Stimulated activated CD8-positive, alpha-beta memory T cell treated with anti-CD3 and anti-CD28 coated beads, Interleukin-4, amount 100 ng/mL, for 24 hours (primary cell): ENCODE data around the gene MSLN.

Experiments used
- DNase-seq: peaks from one replicate; pipeline ENCODE4 v3.0.0-alpha.2; 2020; ENCODE audit warnings: low read depth

MSLN gene

GRCh38 chr16:723695-724094, 36.8 kb upstream of the MSLN start:
- no peak for DNase-seq

GRCh38 chr16:724188-725040, 36.1 kb upstream of the MSLN start:
- DNase-seq, result no peak

- no peak for DNase-seq
Measured at GRCh38 chr16:725041-725376, 35.5 kb upstream of the MSLN start.

- DNase-seq, result no peak
Measured at GRCh38 chr16:725463-726187, 34.9 kb upstream of the MSLN start.

- DNase-seq, result no peak
Measured at GRCh38 chr16:726188-726437, 34.4 kb upstream of the MSLN start.

- DNase-seq, result peak; percentile 61
Measured at GRCh38 chr16:726438-727290, 33.9 kb upstream of the MSLN start, which contains the start of the genes CCDC78 and HAGHL. CCDC78 (minus strand) TSS chr16:726443; CDS start chr16:726367, 76 bp downstream. HAGHL (plus strand) TSS chr16:727106; CDS start chr16:727510, 404 bp downstream.

- DNase-seq, result no peak
Measured at GRCh38 chr16:727291-727977, 33.1 kb upstream of the MSLN start.

- DNase-seq, result peak; percentile 56
Measured at GRCh38 chr16:728131-728889, 32.2 kb upstream of the MSLN start.

- DNase-seq, result no peak
Measured at GRCh38 chr16:728890-729744, 31.4 kb upstream of the MSLN start.

GRCh38 chr16:729768-730665, 30.5 kb upstream of the MSLN start:
- DNase-seq, result no peak

- no peak for DNase-seq
Measured at GRCh38 chr16:730666-731509, 29.6 kb upstream of the MSLN start.

GRCh38 chr16:732332-732731, 28.2 kb upstream of the MSLN start:
- DNase-seq, result no peak

GRCh38 chr16:732936-733335, 27.6 kb upstream of the MSLN start:
- no peak for DNase-seq

GRCh38 chr16:733382-734207, 26.9 kb upstream of the MSLN start:
- DNase-seq, result no peak

GRCh38 chr16:734208-734980, 26.1 kb upstream of the MSLN start:
- DNase-seq, result no peak

- no peak for DNase-seq
Measured at GRCh38 chr16:734981-735881, 25.3 kb upstream of the MSLN start.
